ENCODE measurements around the gene SPATA46. TPM values are rescaled to one million over a fixed set of nuclear protein-coding genes. Genes with fewer than 3 reads are reported as not detected.

SPATA46 gene
- total and polyA plus RNA-seq, 9 of the 15 experiments (the other 6 are each of a cell fraction or from before 2014, with no cell fraction given) = 0.04 to 0.11 TPM; not detected in 7

DNA sequence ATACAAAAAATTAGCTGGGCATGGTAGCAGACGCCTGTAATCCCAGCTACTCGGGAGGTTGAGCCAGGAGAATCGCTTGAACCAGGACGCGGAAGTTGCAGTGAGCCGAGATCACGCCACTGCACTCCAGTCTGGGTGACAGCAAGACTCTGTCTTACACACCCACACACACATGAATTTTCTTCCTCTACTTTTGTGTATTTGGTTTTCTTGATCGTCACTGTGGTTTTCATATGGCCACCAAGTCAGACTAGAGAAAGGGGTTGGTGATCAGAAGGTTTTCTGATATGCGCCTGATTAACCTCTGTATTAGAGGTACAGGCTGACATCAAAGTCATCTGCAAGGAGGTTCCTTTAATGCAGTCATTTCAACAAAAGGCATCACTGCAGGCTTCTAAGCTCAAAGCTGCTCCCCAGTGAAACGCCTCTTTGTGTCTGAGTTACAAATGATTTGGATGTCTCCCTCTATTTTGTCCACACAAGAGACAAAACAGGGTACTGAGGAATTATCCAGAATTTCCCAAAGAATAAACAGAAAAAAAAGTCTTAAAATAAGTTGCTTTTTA lies 24.2 kb upstream of the SPATA46 start:
- Histone ChIP-seq H3K9me1 (ENCODE audit: control insufficient read depth, insufficient read depth, low read length) (no peaks in the 10 kb centered on the region), H2AFZ (ENCODE audit: low read depth, low read length) (peak overlapping the region; percentile 30), H3K79me2 (ENCODE audit: control insufficient read depth, insufficient read depth, low read length) (no peaks in the 10 kb centered on the region), H4K20me1 (replicated peaks; ENCODE audit: control insufficient read depth, insufficient read depth, low read length) (no peaks in the 10 kb centered on the region), H3K4me2 (ENCODE audit: insufficient read depth, low read length) (no peak overlapping the region), H3K9me3 (replicated peaks; ENCODE audit: control insufficient read depth, insufficient read depth, low read depth, low read length) (no peaks in the 10 kb centered on the region), H3K27me3 (ENCODE audit: control insufficient read depth in 2 of 2, insufficient read depth in 2 of 2, low read length in 2 of 2) (no peaks in the 10 kb centered on the region), H3K27ac (ENCODE audit: extremely low read depth, low read depth, low read length) (no peak overlapping the region), H3K9ac (ENCODE audit: insufficient read depth in 1 of 2, low read depth in 2 of 2, low read length in 2 of 2) (no peak overlapping the region), H3K36me3 (ENCODE audit: control insufficient read depth, insufficient read depth, low read length) (no peaks in the 10 kb centered on the region), H3K4me3 (no peak overlapping the region), H3K4me1 (replicated peaks in 1 of 2; ENCODE audit: control insufficient read depth in 2 of 2, insufficient read depth in 2 of 2, low read length in 2 of 2) (peaks cover 11 to 40% of the 10 kb centered on the region in 2 experiments; a peak in 3 of 5 replicates)
- no TSS peak for BruUV-seq (replicated peaks)
- DNase-seq (ENCODE audit: extremely low read depth in 1 of 4, low spot score in 3 of 4) (no peak), ATAC-seq (no peak), FAIRE-seq (no peak)
- in situ Hi-C loops (cut with MboI) = no loop called here
- TF ChIP-seq, protein P1, sequence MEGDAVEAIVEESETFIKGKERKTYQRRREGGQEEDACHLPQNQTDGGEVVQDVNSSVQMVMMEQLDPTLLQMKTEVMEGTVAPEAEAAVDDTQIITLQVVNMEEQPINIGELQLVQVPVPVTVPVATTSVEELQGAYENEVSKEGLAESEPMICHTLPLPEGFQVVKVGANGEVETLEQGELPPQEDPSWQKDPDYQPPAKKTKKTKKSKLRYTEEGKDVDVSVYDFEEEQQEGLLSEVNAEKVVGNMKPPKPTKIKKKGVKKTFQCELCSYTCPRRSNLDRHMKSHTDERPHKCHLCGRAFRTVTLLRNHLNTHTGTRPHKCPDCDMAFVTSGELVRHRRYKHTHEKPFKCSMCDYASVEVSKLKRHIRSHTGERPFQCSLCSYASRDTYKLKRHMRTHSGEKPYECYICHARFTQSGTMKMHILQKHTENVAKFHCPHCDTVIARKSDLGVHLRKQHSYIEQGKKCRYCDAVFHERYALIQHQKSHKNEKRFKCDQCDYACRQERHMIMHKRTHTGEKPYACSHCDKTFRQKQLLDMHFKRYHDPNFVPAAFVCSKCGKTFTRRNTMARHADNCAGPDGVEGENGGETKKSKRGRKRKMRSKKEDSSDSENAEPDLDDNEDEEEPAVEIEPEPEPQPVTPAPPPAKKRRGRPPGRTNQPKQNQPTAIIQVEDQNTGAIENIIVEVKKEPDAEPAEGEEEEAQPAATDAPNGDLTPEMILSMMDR (IDR thresholded peaks at IDR 0.05 in 2 of 3, conservative IDR thresholded peaks at IDR 0.05 in 1 of 3; ENCODE audit: insufficient read depth in 2 of 3, low read depth in 1 of 3, low read length in 3 of 3) = no peak
- no peak for TF ChIP-seq STAT5A (IDR thresholded peaks at IDR 0.05; ENCODE audit: borderline replicate concordance, low read length)
- no peak for TF ChIP-seq E2F8 (IDR thresholded peaks at IDR 0.05; ENCODE audit: low read depth, partially characterized antibody)
- TF ChIP-seq, protein P2, sequence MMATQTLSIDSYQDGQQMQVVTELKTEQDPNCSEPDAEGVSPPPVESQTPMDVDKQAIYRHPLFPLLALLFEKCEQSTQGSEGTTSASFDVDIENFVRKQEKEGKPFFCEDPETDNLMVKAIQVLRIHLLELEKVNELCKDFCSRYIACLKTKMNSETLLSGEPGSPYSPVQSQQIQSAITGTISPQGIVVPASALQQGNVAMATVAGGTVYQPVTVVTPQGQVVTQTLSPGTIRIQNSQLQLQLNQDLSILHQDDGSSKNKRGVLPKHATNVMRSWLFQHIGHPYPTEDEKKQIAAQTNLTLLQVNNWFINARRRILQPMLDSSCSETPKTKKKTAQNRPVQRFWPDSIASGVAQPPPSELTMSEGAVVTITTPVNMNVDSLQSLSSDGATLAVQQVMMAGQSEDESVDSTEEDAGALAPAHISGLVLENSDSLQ (IDR thresholded peaks at IDR 0.05) = no peak
- TF ChIP-seq ZNF274 (IDR thresholded peaks at IDR 0.05; ENCODE audit: borderline replicate concordance, low read depth, low read length) = no peak
- no peak for TF ChIP-seq ZNF347 (CRISPR knock-in tag; IDR thresholded peaks at IDR 0.05; ENCODE audit: low read depth)
- no peak for TF ChIP-seq MAZ (CRISPR knock-in tag; conservative IDR thresholded peaks at IDR 0.05 in 1 of 2, IDR thresholded peaks at IDR 0.05 in 1 of 2)
- TF ChIP-seq GABPB1 (CRISPR knock-in tag; IDR thresholded peaks at IDR 0.05) = no peak
- TF ChIP-seq SMARCE1 (IDR thresholded peaks at IDR 0.05) = no peak
- no peak for TF ChIP-seq SLC30A9 (CRISPR knock-in tag; IDR thresholded peaks at IDR 0.05)
- WGBS (ENCODE audit: insufficient coverage, low coverage, missing lambda C conversion rate) = 77% methylated on average over 10 of the region's 10 CpGs
- intact Hi-C loops (cut with micrococcal nuclease) = no loop called here
- ChIA-PET POLR2A (no interaction called here), CTCF (ENCODE audit: low intra/inter-chr PET ratio) (no interaction called here)
